ENCODE data around the gene PLXDC2.

DNA sequence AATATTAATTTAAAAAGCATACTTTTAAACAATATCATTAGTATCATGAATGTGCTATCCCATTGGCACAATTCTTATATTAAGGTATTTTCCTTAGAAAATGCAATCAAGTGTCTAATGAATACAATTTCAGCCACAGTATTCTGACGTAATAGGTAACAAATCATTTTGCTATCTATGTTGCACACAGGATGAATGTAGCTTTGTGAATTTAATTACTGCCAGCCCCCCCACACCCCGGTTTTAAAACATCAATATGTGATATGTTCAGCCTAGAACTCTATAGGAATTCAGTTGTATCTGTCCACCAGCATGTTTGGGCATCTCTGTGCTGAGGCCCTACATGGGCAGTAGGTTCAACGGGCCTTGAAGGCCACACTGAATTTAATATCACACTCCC lies 274.6 kb downstream of the PLXDC2 start:
- TF ChIP-seq, protein P1, sequence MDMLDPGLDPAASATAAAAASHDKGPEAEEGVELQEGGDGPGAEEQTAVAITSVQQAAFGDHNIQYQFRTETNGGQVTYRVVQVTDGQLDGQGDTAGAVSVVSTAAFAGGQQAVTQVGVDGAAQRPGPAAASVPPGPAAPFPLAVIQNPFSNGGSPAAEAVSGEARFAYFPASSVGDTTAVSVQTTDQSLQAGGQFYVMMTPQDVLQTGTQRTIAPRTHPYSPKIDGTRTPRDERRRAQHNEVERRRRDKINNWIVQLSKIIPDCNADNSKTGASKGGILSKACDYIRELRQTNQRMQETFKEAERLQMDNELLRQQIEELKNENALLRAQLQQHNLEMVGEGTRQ (IDR thresholded peaks at IDR 0.05; ENCODE audit: borderline replicate concordance, low read depth, low read length), result no peak
- TF ChIP-seq POLR2AphosphoS5 (IDR thresholded peaks at IDR 0.05; ENCODE audit: low read depth, low read length), result no peak

Data from SK-N-SH (cell line).